ENCODE results near the gene ARFGEF2. TPM values are rescaled to one million over a fixed set of nuclear protein-coding genes. Genes with fewer than 3 reads are reported as not detected.
A peak's percentile ranks its signal among the peaks of the same experiment; 100 is the strongest.
"Not testable (repeated sequence)": the region's sequence is repeated elsewhere in the genome, so short reads cannot be mapped to it uniquely, and the experiment has no call there.

ARFGEF2 gene
- polyA plus RNA-seq, 6 donors from 2014 or later, result 3.9 to 18.4 (median 12.1) TPM

- Mint-ChIP-seq H3K27me3 (no peaks in the 10 kb centered on the region), H3K9me3 (no peaks in the 10 kb centered on the region), H3K4me3 (no peak overlapping the region), H3K27ac (no peak overlapping the region), H3K4me1 (peaks cover 0 to 3% (median 0%) of the 10 kb centered on the region in 3 donors), H3K36me3 (no peaks in the 10 kb centered on the region)
- DNase-seq (no peak), ATAC-seq (ENCODE audit: low read depth in 2 of 2) (no peak)
Measured at GRCh38 chr20:49063279-49063678, 141.8 kb downstream of the ARFGEF2 start.

GRCh38 chr20:49074521-49074920 is 153.0 kb downstream of the ARFGEF2 start:
- DNase-seq (no peak), ATAC-seq (ENCODE audit: low read depth in 2 of 2) (no peak)
- no peaks in the 10 kb centered on the region for H3K4me1 Mint-ChIP-seq
- peak overlapping the region in 3 of 6 donors; percentile 5 to 60 (median 8) for H3K27ac Mint-ChIP-seq
- H3K27me3 Mint-ChIP-seq, result no peaks in the 10 kb centered on the region
- peaks cover 10 to 24% of the 10 kb centered on the region in 2 donors for H3K36me3 Mint-ChIP-seq
- H3K4me3 Mint-ChIP-seq, result no peak overlapping the region
- H3K9me3 Mint-ChIP-seq, result no peaks in the 10 kb centered on the region

- DNase-seq (no peak), ATAC-seq (ENCODE audit: low read depth in 2 of 2) (no peak)
- no peaks in the 10 kb centered on the region for H3K9me3 Mint-ChIP-seq
- no peaks in the 10 kb centered on the region for H3K27me3 Mint-ChIP-seq
- H3K4me3 Mint-ChIP-seq, result no peak overlapping the region
- no peaks in the 10 kb centered on the region for H3K4me1 Mint-ChIP-seq
- H3K27ac Mint-ChIP-seq, result no peak overlapping the region
- H3K36me3 Mint-ChIP-seq, result peaks cover 12 to 17% of the 10 kb centered on the region in 2 donors
Measured at GRCh38 chr20:49078310-49078709, 156.8 kb downstream of the ARFGEF2 start.

- H3K36me3 Mint-ChIP-seq, result peaks cover 7 to 12% of the 10 kb centered on the region in 2 donors
- not testable (repeated sequence) for H3K27me3 Mint-ChIP-seq; ATAC-seq (ENCODE audit: low read depth in 2 of 2); DNase-seq; H3K4me3 Mint-ChIP-seq; H3K4me1 Mint-ChIP-seq; H3K9me3 Mint-ChIP-seq
- H3K27ac Mint-ChIP-seq, result peak overlapping the region in 1 of 6 donors; percentile 76
Measured at GRCh38 chr20:49082295-49082694, 160.8 kb downstream of the ARFGEF2 start.

Other genes starting within 250 kb of the ARFGEF2 start
- 10 to 100 TPM; 13.3 to 37.5 (median 17.1) TPM for gene PREX1, start 93.7 kb upstream of the ARFGEF2 start, polyA plus RNA-seq (ENCODE audit: low read depth in 6 of 6)
- 10 to 100 TPM in 5 of 6 donors, 1 to 10 TPM in 1; 7.2 to 22.0 (median 19.2) TPM for gene CSE1L, start 124.6 kb downstream of the ARFGEF2 start, polyA plus RNA-seq (ENCODE audit: low read depth in 6 of 6)

Measured in naive B cell (primary cell).